Ishikawa (cell line): ENCODE data around the gene CHST14.

Experiments
- CEBPB ChIP-seq: IDR thresholded peaks from 2 replicates; pipeline ENCODE4 v1.6.1; 2012
- CREB1 ChIP-seq: IDR thresholded peaks from 2 replicates; pipeline ENCODE4 v1.6.1; 2012; ENCODE audit warnings: low read depth
- EGR1 ChIP-seq: IDR thresholded peaks from 2 replicates; pipeline ENCODE4 v1.6.1; 2012
- EP300 ChIP-seq: IDR thresholded peaks from 2 replicates; pipeline ENCODE4 v1.6.1; 2012; ENCODE audit warnings: borderline replicate concordance
- FOXM1 ChIP-seq: IDR thresholded peaks from 2 replicates; pipeline ENCODE4 v1.6.1; 2012; ENCODE audit warnings: low read depth, borderline replicate concordance
- NFIC ChIP-seq: IDR thresholded peaks from 2 replicates; pipeline ENCODE4 v1.6.1; 2012
- RAD21 ChIP-seq: IDR thresholded peaks from 2 replicates; pipeline ENCODE4 v1.6.1; 2012; ENCODE audit warnings: low read depth
- TAF1 ChIP-seq: IDR thresholded peaks from 2 replicates; pipeline ENCODE4 v1.6.1; 2012; ENCODE audit warnings: low read depth, mild to moderate bottlenecking
- TCF12 ChIP-seq: IDR thresholded peaks from 2 replicates; pipeline ENCODE4 v1.6.1; 2012; ENCODE audit warnings: low read depth
- TEAD4 ChIP-seq: IDR thresholded peaks from 2 replicates; pipeline ENCODE4 v1.6.1; 2012
- USF1 ChIP-seq: IDR thresholded peaks from 2 replicates; pipeline ENCODE4 v1.6.1; 2012
- YY1 ChIP-seq: IDR thresholded peaks from 2 replicates; pipeline ENCODE4 v1.6.1; 2012; ENCODE audit warnings: low read depth
- ZBTB7A ChIP-seq: IDR thresholded peaks from 2 replicates; pipeline ENCODE4 v1.6.1; 2012; ENCODE audit warnings: low read depth
- TF ChIP-seq, protein P1 (sequence below): IDR thresholded peaks from 2 replicates; pipeline ENCODE4 v1.6.1; 2012
- TF ChIP-seq, protein P2 (sequence below): IDR thresholded peaks from 2 replicates; pipeline ENCODE4 v1.6.1; 2012; ENCODE audit warnings: low read depth, mild to moderate bottlenecking

Gene CHST14

GRCh38 chr15:40471808-40472150, 995 bp downstream of the CHST14 start:
- TF ChIP-seq CEBPB, result no peak
- TF ChIP-seq TCF12, result peak; percentile 53
- TF ChIP-seq NFIC, result peak; percentile 43
- TF ChIP-seq, protein P1, sequence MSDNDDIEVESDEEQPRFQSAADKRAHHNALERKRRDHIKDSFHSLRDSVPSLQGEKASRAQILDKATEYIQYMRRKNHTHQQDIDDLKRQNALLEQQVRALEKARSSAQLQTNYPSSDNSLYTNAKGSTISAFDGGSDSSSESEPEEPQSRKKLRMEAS, result 0 out of 2 replicates have a peak, but pooled peaks have one; percentile 4
- peak; percentile 96 for TF ChIP-seq TEAD4

- TF ChIP-seq CREB1 (no peak), USF1 (no peak)
- TF ChIP-seq, protein P1, result no peak
Observed at GRCh38 chr15:40472171-40472727, 1.5 kb downstream of the CHST14 start.

- TF ChIP-seq RAD21 (no peak), ZBTB7A (no peak)
Observed at GRCh38 chr15:40474581-40474980, 3.8 kb downstream of the CHST14 start.

- TF ChIP-seq NFIC, result 0 out of 2 replicates have a peak, but pooled peaks have one; percentile 7
- no peak for TF ChIP-seq TEAD4
- TF ChIP-seq EGR1, result no peak
- no peak for TF ChIP-seq USF1
- TF ChIP-seq ZBTB7A, result no peak
- no peak for TF ChIP-seq YY1
Observed at GRCh38 chr15:40477642-40478327, 7.0 kb downstream of the CHST14 start.

- TF ChIP-seq NFIC, result no peak
- TF ChIP-seq EGR1, result no peak
- TF ChIP-seq CREB1, result no peak
- TF ChIP-seq EP300, result no peak
- TF ChIP-seq TCF12, result no peak
- no peak for TF ChIP-seq TEAD4
Observed at GRCh38 chr15:40479024-40479423, 8.2 kb downstream of the CHST14 start.

DNA sequence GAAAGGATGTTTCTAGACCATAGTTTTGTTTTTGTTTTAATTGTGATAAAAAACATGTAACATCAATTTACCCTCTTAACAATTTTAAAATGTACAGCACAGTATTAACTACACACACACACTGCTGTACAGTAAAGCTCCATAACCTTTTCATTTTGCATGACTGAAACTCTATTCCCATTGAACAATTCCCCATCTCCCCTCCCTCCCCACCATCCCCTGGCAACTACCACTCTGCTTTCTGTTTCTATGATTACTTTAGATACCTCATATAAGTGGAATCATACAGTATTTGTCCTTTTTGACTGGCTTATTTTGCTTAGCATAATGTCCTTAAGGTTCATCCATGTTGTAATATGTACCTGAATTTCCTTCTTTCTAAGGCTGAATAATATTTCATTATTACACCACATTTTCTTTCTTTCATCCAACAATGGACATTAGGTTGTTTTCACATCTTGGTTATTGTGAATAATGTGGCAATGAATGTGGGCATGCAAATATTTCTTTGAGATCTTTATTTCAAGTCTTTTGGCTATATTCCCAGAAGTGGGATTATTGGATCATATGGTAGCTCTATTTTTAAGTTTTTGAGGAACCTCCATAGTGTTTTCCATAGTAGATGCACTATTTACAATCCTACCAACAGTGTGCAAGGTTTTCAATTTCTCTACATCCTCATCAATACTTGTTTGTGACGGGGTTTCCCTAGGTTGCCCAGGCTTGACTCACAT, 10.7 kb downstream of the CHST14 start:
- TF ChIP-seq EGR1, result no peak
- TF ChIP-seq TAF1, result no peak
- no peak for TF ChIP-seq TEAD4
- TF ChIP-seq, protein P2, sequence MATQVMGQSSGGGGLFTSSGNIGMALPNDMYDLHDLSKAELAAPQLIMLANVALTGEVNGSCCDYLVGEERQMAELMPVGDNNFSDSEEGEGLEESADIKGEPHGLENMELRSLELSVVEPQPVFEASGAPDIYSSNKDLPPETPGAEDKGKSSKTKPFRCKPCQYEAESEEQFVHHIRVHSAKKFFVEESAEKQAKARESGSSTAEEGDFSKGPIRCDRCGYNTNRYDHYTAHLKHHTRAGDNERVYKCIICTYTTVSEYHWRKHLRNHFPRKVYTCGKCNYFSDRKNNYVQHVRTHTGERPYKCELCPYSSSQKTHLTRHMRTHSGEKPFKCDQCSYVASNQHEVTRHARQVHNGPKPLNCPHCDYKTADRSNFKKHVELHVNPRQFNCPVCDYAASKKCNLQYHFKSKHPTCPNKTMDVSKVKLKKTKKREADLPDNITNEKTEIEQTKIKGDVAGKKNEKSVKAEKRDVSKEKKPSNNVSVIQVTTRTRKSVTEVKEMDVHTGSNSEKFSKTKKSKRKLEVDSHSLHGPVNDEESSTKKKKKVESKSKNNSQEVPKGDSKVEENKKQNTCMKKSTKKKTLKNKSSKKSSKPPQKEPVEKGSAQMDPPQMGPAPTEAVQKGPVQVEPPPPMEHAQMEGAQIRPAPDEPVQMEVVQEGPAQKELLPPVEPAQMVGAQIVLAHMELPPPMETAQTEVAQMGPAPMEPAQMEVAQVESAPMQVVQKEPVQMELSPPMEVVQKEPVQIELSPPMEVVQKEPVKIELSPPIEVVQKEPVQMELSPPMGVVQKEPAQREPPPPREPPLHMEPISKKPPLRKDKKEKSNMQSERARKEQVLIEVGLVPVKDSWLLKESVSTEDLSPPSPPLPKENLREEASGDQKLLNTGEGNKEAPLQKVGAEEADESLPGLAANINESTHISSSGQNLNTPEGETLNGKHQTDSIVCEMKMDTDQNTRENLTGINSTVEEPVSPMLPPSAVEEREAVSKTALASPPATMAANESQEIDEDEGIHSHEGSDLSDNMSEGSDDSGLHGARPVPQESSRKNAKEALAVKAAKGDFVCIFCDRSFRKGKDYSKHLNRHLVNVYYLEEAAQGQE, result no peak
- no peak for TF ChIP-seq CEBPB
- no peak for TF ChIP-seq USF1
- no peak for TF ChIP-seq CREB1
- TF ChIP-seq ZBTB7A, result no peak
- no peak for TF ChIP-seq FOXM1
- TF ChIP-seq RAD21, result no peak
- no peak for TF ChIP-seq NFIC
- TF ChIP-seq EP300, result no peak
- no peak for TF ChIP-seq TCF12
- TF ChIP-seq, protein P1, result no peak
- no peak for TF ChIP-seq YY1

- TF ChIP-seq FOXM1, result no peak
- TF ChIP-seq EP300, result no peak
- TF ChIP-seq TEAD4, result no peak
- TF ChIP-seq ZBTB7A, result no peak
- no peak for TF ChIP-seq CEBPB
Observed at GRCh38 chr15:40483919-40484318, 13.1 kb downstream of the CHST14 start.
